Measurements from ENCODE around the gene CHCHD6.

Gene CHCHD6

GRCh38 chr3:126959136-126959920 is 255.3 kb downstream of the CHCHD6 start:
- no peak for DNase-seq (ENCODE audit: low read depth in 2 of 2)

GRCh38 chr3:126959921-126960603 is 256.0 kb downstream of the CHCHD6 start:
- DNase-seq (ENCODE audit: low read depth in 2 of 2): no peak

GRCh38 chr3:126960604-126960995 is 256.6 kb downstream of the CHCHD6 start:
- no peak for DNase-seq (ENCODE audit: low read depth in 2 of 2)

GRCh38 chr3:126961191-126961790 is 257.3 kb downstream of the CHCHD6 start:
- no peak for DNase-seq (ENCODE audit: low read depth in 2 of 2)

GRCh38 chr3:126961791-126962461 is 257.9 kb downstream of the CHCHD6 start:
- no peak for DNase-seq (ENCODE audit: low read depth in 2 of 2)

GRCh38 chr3:126962756-126963155 is 258.7 kb downstream of the CHCHD6 start:
- no peak for DNase-seq (ENCODE audit: low read depth in 2 of 2)

- DNase-seq (ENCODE audit: low read depth in 2 of 2): no peak
Observed at GRCh38 chr3:126963261-126964190, 259.5 kb downstream of the CHCHD6 start.

- DNase-seq (ENCODE audit: low read depth in 2 of 2): no peak
Observed at GRCh38 chr3:126964261-126964660, 260.2 kb downstream of the CHCHD6 start.

- no peak for DNase-seq (ENCODE audit: low read depth in 2 of 2)
Observed at GRCh38 chr3:126964950-126965349, 260.9 kb downstream of the CHCHD6 start.

- DNase-seq (ENCODE audit: low read depth in 2 of 2): no peak
Observed at GRCh38 chr3:126965526-126966080, 261.6 kb downstream of the CHCHD6 start.

- no peak for DNase-seq (ENCODE audit: low read depth in 2 of 2)
Observed at GRCh38 chr3:126967386-126967785, 263.3 kb downstream of the CHCHD6 start.

GRCh38 chr3:126968391-126969390 is 264.7 kb downstream of the CHCHD6 start:
- DNase-seq (ENCODE audit: low read depth in 2 of 2): no peak

- no peak for DNase-seq (ENCODE audit: low read depth in 2 of 2)
Observed at GRCh38 chr3:126969586-126969985, 265.5 kb downstream of the CHCHD6 start.

- no peak for DNase-seq (ENCODE audit: low read depth in 2 of 2)
Observed at GRCh38 chr3:126970101-126970500, 266.1 kb downstream of the CHCHD6 start.

GRCh38 chr3:126970921-126971320 is 266.9 kb downstream of the CHCHD6 start:
- no peak for DNase-seq (ENCODE audit: low read depth in 2 of 2)

GRCh38 chr3:126971891-126972351 is 267.9 kb downstream of the CHCHD6 start:
- DNase-seq (ENCODE audit: low read depth in 2 of 2): no peak

GRCh38 chr3:126972866-126973265 is 268.8 kb downstream of the CHCHD6 start:
- no peak for DNase-seq (ENCODE audit: low read depth in 2 of 2)

GRCh38 chr3:126973814-126974213 is 269.8 kb downstream of the CHCHD6 start:
- DNase-seq (ENCODE audit: low read depth in 2 of 2): no peak

- no peak for DNase-seq (ENCODE audit: low read depth in 2 of 2)
Observed at GRCh38 chr3:126974756-126975155, 270.7 kb downstream of the CHCHD6 start.
